ENCODE data around the gene ZNF396. TPM values are rescaled to one million over a fixed set of nuclear protein-coding genes. Genes with fewer than 3 reads are reported as not detected.
A peak's percentile ranks its signal among the peaks of the same experiment; 100 is the strongest.

Gene ZNF396
- total RNA-seq, 4 donors from 2014 or later, result 0.11 to 2.0 (median 0.95) TPM

DNA sequence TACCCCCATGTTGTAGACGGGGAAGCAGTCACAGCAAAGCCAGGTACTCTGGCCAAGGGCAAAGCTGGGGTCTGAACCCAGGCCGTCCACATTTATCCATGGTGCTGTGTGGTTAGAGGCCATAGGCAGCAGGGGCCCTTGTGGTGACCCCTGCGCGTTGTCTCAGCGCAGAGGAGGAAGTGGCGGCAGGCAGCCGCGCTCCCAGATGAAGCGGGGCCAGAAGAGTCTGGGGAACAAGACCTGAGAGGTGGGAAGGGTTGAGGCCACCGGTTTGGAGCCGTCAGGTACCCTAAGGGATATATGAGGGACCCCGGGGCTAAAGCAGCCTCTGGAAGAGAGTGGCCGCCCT, 770 bp downstream of the ZNF396 start:
- Histone ChIP-seq H3K9me3 (no peaks in the 10 kb centered on the region), H3K4me3 (peak overlapping the region; percentile 75 to 88 (median 86)), H3K4me1 (peaks cover 3 to 17% (median 5%) of the 10 kb centered on the region in 3 donors), H3K27me3 (no peaks in the 10 kb centered on the region), H3K27ac (peak overlapping the region; percentile 29 to 75 (median 68)), H3K36me3 (no peaks in the 10 kb centered on the region)
- intact Hi-C loops (cut with DNase I), result no loop called here
- DNase-seq, result no peak
- 18 to 38% methylated on average over 2 to 8 of the region's 13 CpGs for WGBS, 2 donors
- TF ChIP-seq, protein P1, sequence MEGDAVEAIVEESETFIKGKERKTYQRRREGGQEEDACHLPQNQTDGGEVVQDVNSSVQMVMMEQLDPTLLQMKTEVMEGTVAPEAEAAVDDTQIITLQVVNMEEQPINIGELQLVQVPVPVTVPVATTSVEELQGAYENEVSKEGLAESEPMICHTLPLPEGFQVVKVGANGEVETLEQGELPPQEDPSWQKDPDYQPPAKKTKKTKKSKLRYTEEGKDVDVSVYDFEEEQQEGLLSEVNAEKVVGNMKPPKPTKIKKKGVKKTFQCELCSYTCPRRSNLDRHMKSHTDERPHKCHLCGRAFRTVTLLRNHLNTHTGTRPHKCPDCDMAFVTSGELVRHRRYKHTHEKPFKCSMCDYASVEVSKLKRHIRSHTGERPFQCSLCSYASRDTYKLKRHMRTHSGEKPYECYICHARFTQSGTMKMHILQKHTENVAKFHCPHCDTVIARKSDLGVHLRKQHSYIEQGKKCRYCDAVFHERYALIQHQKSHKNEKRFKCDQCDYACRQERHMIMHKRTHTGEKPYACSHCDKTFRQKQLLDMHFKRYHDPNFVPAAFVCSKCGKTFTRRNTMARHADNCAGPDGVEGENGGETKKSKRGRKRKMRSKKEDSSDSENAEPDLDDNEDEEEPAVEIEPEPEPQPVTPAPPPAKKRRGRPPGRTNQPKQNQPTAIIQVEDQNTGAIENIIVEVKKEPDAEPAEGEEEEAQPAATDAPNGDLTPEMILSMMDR (IDR thresholded peaks at IDR 0.05), result no peak
- no peak for TF ChIP-seq POLR2A (IDR thresholded peaks at IDR 0.05)

DNA sequence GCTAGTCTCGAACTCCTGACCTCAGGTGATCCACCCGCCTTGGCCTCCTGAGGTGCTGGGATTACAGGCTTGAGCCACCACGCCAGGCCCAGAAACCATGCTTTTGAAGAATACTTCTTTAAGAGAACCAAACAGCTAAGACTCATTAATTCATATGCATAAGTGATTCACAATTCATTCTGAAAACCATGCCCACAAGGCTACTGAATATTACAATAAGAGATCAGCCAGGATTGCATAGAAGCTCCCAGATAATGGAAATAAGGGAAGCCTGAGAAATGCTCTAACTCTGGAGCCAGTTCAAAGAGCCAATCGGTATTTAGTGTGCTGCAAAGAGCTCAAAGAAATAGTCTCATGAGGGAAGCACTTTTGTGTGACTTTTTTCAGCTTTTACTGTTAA, 2.4 kb downstream of the ZNF396 start:
- intact Hi-C loops (cut with DNase I), result no loop called here
- DNase-seq, result no peak
- Histone ChIP-seq H3K4me1 (peaks cover 3 to 17% (median 5%) of the 10 kb centered on the region in 3 donors), H3K9me3 (no peaks in the 10 kb centered on the region), H3K27ac (no peak overlapping the region), H3K4me3 (no peak overlapping the region), H3K36me3 (no peaks in the 10 kb centered on the region), H3K27me3 (no peaks in the 10 kb centered on the region)
- TF ChIP-seq POLR2A (IDR thresholded peaks at IDR 0.05), result no peak
- TF ChIP-seq, protein P1 (IDR thresholded peaks at IDR 0.05), result no peak
- 89 to 94% methylated on average over 4 of the region's 4 CpGs for WGBS, 2 donors

- DNase-seq, result no peak
- no peaks in the 10 kb centered on the region for H3K9me3 ChIP-seq
- intact Hi-C loops (cut with DNase I), result no loop called here
- TF ChIP-seq, protein P1 (IDR thresholded peaks at IDR 0.05), result no peak
- no peak for TF ChIP-seq POLR2A (IDR thresholded peaks at IDR 0.05)
- H3K4me1 ChIP-seq, result peaks cover 0 to 7% (median 5%) of the 10 kb centered on the region in 3 donors
- no peak overlapping the region for H3K4me3 ChIP-seq
- H3K36me3 ChIP-seq, result peaks cover 0 to 7% (median 0%) of the 10 kb centered on the region in 3 donors
- H3K27ac ChIP-seq, result no peak overlapping the region
- 75 to 80% methylated on average over 1 of the region's 1 CpG for whole genome bisulfite sequencing, 2 donors
- no peaks in the 10 kb centered on the region for H3K27me3 ChIP-seq
Measured at GRCh38 chr18:35371412-35372195, 5.5 kb downstream of the ZNF396 start.

- Histone ChIP-seq H3K4me1 (no peaks in the 10 kb centered on the region), H3K4me3 (no peak overlapping the region), H3K9me3 (no peaks in the 10 kb centered on the region), H3K27me3 (no peaks in the 10 kb centered on the region), H3K36me3 (peaks cover 0 to 7% (median 0%) of the 10 kb centered on the region in 3 donors), H3K27ac (no peak overlapping the region)
- no peak for TF ChIP-seq POLR2A (IDR thresholded peaks at IDR 0.05)
- TF ChIP-seq, protein P1 (IDR thresholded peaks at IDR 0.05), result no peak
- 92 to 93% methylated on average over 6 of the region's 6 CpGs for WGBS, 2 donors
- DNase-seq, result no peak
- intact Hi-C loops (cut with DNase I), result no loop called here
Measured at GRCh38 chr18:35369126-35369525, 8.0 kb downstream of the ZNF396 start.

DNA sequence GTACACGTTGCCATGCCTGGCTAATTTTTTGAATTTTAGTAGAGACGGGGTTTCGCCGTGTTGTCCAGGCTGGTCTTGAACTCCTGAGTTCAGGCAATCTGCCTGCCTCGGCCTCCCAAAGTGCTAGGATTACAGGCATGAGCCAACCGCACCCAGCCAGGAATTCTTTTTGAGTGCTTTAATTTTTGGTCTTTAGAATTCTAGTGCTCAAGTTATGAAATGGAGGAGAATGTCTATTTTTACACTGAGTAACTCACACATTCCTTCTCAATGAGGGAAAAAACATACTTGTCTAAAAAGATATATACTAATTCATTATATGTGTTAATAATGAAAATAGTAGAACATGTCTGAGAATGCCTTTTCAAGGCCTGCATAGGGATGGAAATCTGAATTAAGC, 8.5 kb downstream of the ZNF396 start:
- 91 to 92% methylated on average over 6 of the region's 6 CpGs for WGBS, 2 donors
- TF ChIP-seq, protein P1 (IDR thresholded peaks at IDR 0.05), result no peak
- no peak for TF ChIP-seq POLR2A (IDR thresholded peaks at IDR 0.05)
- intact Hi-C loops (cut with DNase I), result no loop called here
- Histone ChIP-seq H3K36me3 (peaks cover 0 to 7% (median 0%) of the 10 kb centered on the region in 3 donors), H3K27me3 (no peaks in the 10 kb centered on the region), H3K4me1 (no peaks in the 10 kb centered on the region), H3K4me3 (no peak overlapping the region), H3K27ac (no peak overlapping the region), H3K9me3 (no peaks in the 10 kb centered on the region)
- DNase-seq, result no peak
